ENCODE measurements around the gene AP2S1. TPM values are rescaled to one million over a fixed set of nuclear protein-coding genes. Genes with fewer than 3 reads are reported as not detected.

The AP2S1 gene
- total and polyA plus RNA-seq, 2 donors (not counting 3 experiments of a cell fraction or from before 2014, with no cell fraction given), result 313 to 376 TPM

DNA sequence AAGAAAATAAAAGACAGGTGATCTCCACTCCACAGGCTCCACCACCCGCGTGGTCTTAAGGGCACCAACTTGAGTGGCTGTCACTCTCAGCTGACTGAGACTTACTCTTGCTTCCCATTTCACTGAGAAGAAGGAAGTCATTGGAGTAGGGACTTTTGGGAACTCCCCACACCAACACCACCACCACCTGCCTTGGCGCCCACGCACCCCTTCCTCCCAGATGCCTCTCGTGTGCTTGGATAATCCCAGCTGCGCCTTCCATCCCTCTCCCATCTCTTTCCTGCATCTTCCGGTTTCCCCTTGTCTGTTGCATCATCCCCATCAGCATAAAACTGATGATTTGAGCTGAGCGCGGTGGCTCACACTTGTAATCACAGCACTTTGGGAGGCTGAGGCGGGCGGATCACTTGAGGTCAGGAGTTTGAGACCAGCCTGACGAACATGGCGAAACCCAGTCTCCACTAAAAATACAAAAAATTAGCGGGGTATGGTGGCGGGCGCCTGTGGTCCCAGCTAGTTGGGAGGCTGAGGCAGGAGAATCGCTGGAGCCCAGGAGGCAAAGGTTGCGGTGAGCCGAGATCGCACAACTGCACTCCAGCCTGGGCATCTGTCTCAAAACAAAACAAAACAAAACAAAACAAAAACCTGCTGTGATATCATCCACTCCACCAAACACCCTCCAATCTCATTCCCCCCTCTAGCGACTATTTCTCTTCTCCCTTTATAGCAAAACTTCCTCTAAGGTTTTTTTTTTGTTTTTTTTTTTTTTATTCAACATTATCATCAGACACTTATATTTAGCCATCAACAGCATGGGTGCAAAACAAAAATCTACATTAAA, 25.5 kb downstream of the AP2S1 start:
- H4K20me1 ChIP-seq (replicated peaks; ENCODE audit: control insufficient read depth, extremely low read depth, insufficient read depth, low read length), result no peaks in the 10 kb centered on the region
- no peaks in the 10 kb centered on the region for H3K79me2 ChIP-seq (ENCODE audit: control insufficient read depth, insufficient read depth, low read length)
- no peak overlapping the region for H2AFZ ChIP-seq (ENCODE audit: low read depth, low read length)
- H3K4me1 ChIP-seq (ENCODE audit: control insufficient read depth, extremely low read depth, insufficient read depth, low read length), result peaks cover 3% of the 10 kb centered on the region
- H3K9me3 ChIP-seq (replicated peaks; ENCODE audit: control insufficient read depth, insufficient read depth, low read length), result no peaks in the 10 kb centered on the region
- BruUV-seq (replicated peaks), result no TSS peak
- no peak for FAIRE-seq
- H3K4me2 ChIP-seq (ENCODE audit: insufficient read depth, low read length), result no peak overlapping the region
- POLR2A ChIA-PET, result no interaction called here
- CTCF ChIA-PET, result interaction anchor here (0.6 to 2.2 kb wide), 4 partner anchors 15 to 159 kb away, joined by 3 to 6 read pairs (median 4); partner anchors contain the start of gene SLC1A5
- no peaks in the 10 kb centered on the region for H3K27me3 ChIP-seq (ENCODE audit: control insufficient read depth in 2 of 2, insufficient read depth in 2 of 2, low read length in 2 of 2)
- no peaks in the 10 kb centered on the region for H3K36me3 ChIP-seq (ENCODE audit: control insufficient read depth in 2 of 2, extremely low read depth in 1 of 2, insufficient read depth in 2 of 2, low read length in 2 of 2)
- H3K9me1 ChIP-seq (replicated peaks; ENCODE audit: control insufficient read depth, extremely low read depth, insufficient read depth, low read length), result no peaks in the 10 kb centered on the region
- TF ChIP-seq FOS (IDR thresholded peaks at IDR 0.05; ENCODE audit: borderline replicate concordance, insufficient read depth, low read length), result no peak
- TF ChIP-seq JUN (IDR thresholded peaks at IDR 0.05; ENCODE audit: borderline replicate concordance, insufficient read depth, insufficient read length, low read depth), result no peak
- TF ChIP-seq EZH2 (IDR thresholded peaks at IDR 0.05; ENCODE audit: borderline replicate concordance, low read depth, low read length, severe bottlenecking), result no peak
- TF ChIP-seq, protein P1, sequence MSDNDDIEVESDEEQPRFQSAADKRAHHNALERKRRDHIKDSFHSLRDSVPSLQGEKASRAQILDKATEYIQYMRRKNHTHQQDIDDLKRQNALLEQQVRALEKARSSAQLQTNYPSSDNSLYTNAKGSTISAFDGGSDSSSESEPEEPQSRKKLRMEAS (IDR thresholded peaks at IDR 0.05; ENCODE audit: insufficient read depth, insufficient read length), result no peak
- TF ChIP-seq, protein P2, sequence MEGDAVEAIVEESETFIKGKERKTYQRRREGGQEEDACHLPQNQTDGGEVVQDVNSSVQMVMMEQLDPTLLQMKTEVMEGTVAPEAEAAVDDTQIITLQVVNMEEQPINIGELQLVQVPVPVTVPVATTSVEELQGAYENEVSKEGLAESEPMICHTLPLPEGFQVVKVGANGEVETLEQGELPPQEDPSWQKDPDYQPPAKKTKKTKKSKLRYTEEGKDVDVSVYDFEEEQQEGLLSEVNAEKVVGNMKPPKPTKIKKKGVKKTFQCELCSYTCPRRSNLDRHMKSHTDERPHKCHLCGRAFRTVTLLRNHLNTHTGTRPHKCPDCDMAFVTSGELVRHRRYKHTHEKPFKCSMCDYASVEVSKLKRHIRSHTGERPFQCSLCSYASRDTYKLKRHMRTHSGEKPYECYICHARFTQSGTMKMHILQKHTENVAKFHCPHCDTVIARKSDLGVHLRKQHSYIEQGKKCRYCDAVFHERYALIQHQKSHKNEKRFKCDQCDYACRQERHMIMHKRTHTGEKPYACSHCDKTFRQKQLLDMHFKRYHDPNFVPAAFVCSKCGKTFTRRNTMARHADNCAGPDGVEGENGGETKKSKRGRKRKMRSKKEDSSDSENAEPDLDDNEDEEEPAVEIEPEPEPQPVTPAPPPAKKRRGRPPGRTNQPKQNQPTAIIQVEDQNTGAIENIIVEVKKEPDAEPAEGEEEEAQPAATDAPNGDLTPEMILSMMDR (IDR thresholded peaks at IDR 0.05; ENCODE audit: extremely low read depth in 1 of 2, insufficient read depth in 1 of 2, low read depth in 1 of 2, low read length in 2 of 2), result no peak
- TF ChIP-seq POLR2AphosphoS5 (IDR thresholded peaks at IDR 0.05; ENCODE audit: insufficient read depth, low read depth, low read length), result no peak
- TF ChIP-seq GATA2 (IDR thresholded peaks at IDR 0.05; ENCODE audit: insufficient read depth, insufficient read length, low read depth, low read length), result no peak
- TF ChIP-seq POLR2A (IDR thresholded peaks at IDR 0.05; ENCODE audit: low read depth, low read length), result no peak
- no peak for TF ChIP-seq MYC (IDR thresholded peaks at IDR 0.05; ENCODE audit: low read depth, low read length)
- dilution Hi-C loops (cut with MboI; ENCODE audit: extremely low pct_ligation_motif_present, low sequenced_read_pairs) (no loop called here), intact Hi-C loops (cut with micrococcal nuclease) (no loop called here)
- no peak for DNase-seq (ENCODE audit: low read depth, low spot score)
- H3K27ac ChIP-seq (ENCODE audit: insufficient read depth, low read depth, low read length), result no peak overlapping the region
- H3K4me3 ChIP-seq (replicated peaks in 1 of 3; ENCODE audit: insufficient read depth in 1 of 3, low read depth in 1 of 3, low read length in 3 of 3), result no peak overlapping the region
- H3K9ac ChIP-seq (replicated peaks; ENCODE audit: extremely low read depth, insufficient read depth, low read length), result no peak overlapping the region

All from endothelial cell of umbilical vein (primary cell).